ENCODE measurements around the gene CAPSL.

Gene CAPSL

GRCh38 chr5:35904443-35905132, 33.8 kb downstream of the CAPSL start:
- H4K20me1 ChIP-seq (ENCODE audit: control insufficient read depth, insufficient read depth, low read depth, low read length), result no peaks in the 10 kb centered on the region
- H3K4me3 ChIP-seq (ENCODE audit: low read length), result peak overlapping the region; percentile 48
- peaks cover 100% of the 10 kb centered on the region for H3K4me1 ChIP-seq (ENCODE audit: control insufficient read depth, low read length)
- peaks cover 30% of the 10 kb centered on the region for H3F3A ChIP-seq (ENCODE audit: control insufficient read depth, insufficient read depth)
- no peak for TF ChIP-seq EZH2phosphoT487 (IDR thresholded peaks at IDR 0.05; ENCODE audit: borderline replicate concordance, low read length)
- no peak for TF ChIP-seq CTCF (IDR thresholded peaks at IDR 0.05; ENCODE audit: low read depth, low read length, poor library complexity, severe bottlenecking)
- H3K36me3 ChIP-seq (ENCODE audit: control insufficient read depth, low read length), result peaks cover 23% of the 10 kb centered on the region
- H3K9me3 ChIP-seq (ENCODE audit: control insufficient read depth, insufficient read depth, low read length), result peaks cover 3% of the 10 kb centered on the region; the same call in 1 of the 2 replicates
- no peaks in the 10 kb centered on the region for H3K27me3 ChIP-seq (ENCODE audit: control insufficient read depth, low read length)
- peak overlapping the region; percentile 72 for H3K4me2 ChIP-seq (ENCODE audit: low read length)
- H3K9me2 ChIP-seq (replicated peaks; ENCODE audit: control insufficient read depth, low read length), result no peaks in the 10 kb centered on the region
- peak overlapping the region; percentile 91 for H3K27ac ChIP-seq (ENCODE audit: low read depth, low read length)
- H3K79me2 ChIP-seq (ENCODE audit: control insufficient read depth, low read length), result no peaks in the 10 kb centered on the region

GRCh38 chr5:35903631-35904203, 34.7 kb downstream of the CAPSL start:
- Histone ChIP-seq H3K27me3 (ENCODE audit: control insufficient read depth, low read length) (no peaks in the 10 kb centered on the region), H3K4me2 (ENCODE audit: low read length) (peak overlapping the region; percentile 72), H3K79me2 (ENCODE audit: control insufficient read depth, low read length) (no peaks in the 10 kb centered on the region), H3K9me3 (ENCODE audit: control insufficient read depth, insufficient read depth, low read length) (peaks cover 3% of the 10 kb centered on the region; the same call in 1 of the 2 replicates), H4K20me1 (ENCODE audit: control insufficient read depth, insufficient read depth, low read depth, low read length) (no peaks in the 10 kb centered on the region), H3K27ac (ENCODE audit: low read depth, low read length) (peak overlapping the region; percentile 91), H3K36me3 (ENCODE audit: control insufficient read depth, low read length) (peaks cover 19% of the 10 kb centered on the region), H3K9me2 (replicated peaks; ENCODE audit: control insufficient read depth, low read length) (no peaks in the 10 kb centered on the region), H3K4me3 (ENCODE audit: low read length) (peak overlapping the region; percentile 48), H3K4me1 (ENCODE audit: control insufficient read depth, low read length) (peaks cover 100% of the 10 kb centered on the region), H3F3A (ENCODE audit: control insufficient read depth, insufficient read depth) (peaks cover 30% of the 10 kb centered on the region)
- TF ChIP-seq EZH2phosphoT487 (IDR thresholded peaks at IDR 0.05; ENCODE audit: borderline replicate concordance, low read length) (no peak), CTCF (IDR thresholded peaks at IDR 0.05; ENCODE audit: low read depth, low read length, poor library complexity, severe bottlenecking) (no peak)

- peaks cover 22% of the 10 kb centered on the region for H3F3A ChIP-seq (ENCODE audit: control insufficient read depth, insufficient read depth)
- peak overlapping the region; percentile 51 for H3K27ac ChIP-seq (ENCODE audit: low read depth, low read length)
- no peaks in the 10 kb centered on the region for H3K79me2 ChIP-seq (ENCODE audit: control insufficient read depth, low read length)
- peak overlapping the region; percentile 41 for H3K4me2 ChIP-seq (ENCODE audit: low read length)
- H3K36me3 ChIP-seq (ENCODE audit: control insufficient read depth, low read length), result peaks cover 17% of the 10 kb centered on the region
- peaks cover 85% of the 10 kb centered on the region for H3K4me1 ChIP-seq (ENCODE audit: control insufficient read depth, low read length)
- no peaks in the 10 kb centered on the region for H3K27me3 ChIP-seq (ENCODE audit: control insufficient read depth, low read length)
- no peaks in the 10 kb centered on the region for H3K9me2 ChIP-seq (replicated peaks; ENCODE audit: control insufficient read depth, low read length)
- H4K20me1 ChIP-seq (ENCODE audit: control insufficient read depth, insufficient read depth, low read depth, low read length), result no peaks in the 10 kb centered on the region
- TF ChIP-seq EZH2phosphoT487 (IDR thresholded peaks at IDR 0.05; ENCODE audit: borderline replicate concordance, low read length) (no peak), CTCF (IDR thresholded peaks at IDR 0.05; ENCODE audit: low read depth, low read length, poor library complexity, severe bottlenecking) (no peak)
- peak overlapping the region; percentile 31 for H3K4me3 ChIP-seq (ENCODE audit: low read length)
- H3K9me3 ChIP-seq (ENCODE audit: control insufficient read depth, insufficient read depth, low read length), result peaks cover 3% of the 10 kb centered on the region; the same call in 1 of the 2 replicates
These were observed 36.3 kb downstream of the CAPSL start for GRCh38 chr5:35902046-35902672.

Measured in DOHH2 (cell line).